Measurements from ENCODE around the gene INSIG2.

The INSIG2 gene

DNA sequence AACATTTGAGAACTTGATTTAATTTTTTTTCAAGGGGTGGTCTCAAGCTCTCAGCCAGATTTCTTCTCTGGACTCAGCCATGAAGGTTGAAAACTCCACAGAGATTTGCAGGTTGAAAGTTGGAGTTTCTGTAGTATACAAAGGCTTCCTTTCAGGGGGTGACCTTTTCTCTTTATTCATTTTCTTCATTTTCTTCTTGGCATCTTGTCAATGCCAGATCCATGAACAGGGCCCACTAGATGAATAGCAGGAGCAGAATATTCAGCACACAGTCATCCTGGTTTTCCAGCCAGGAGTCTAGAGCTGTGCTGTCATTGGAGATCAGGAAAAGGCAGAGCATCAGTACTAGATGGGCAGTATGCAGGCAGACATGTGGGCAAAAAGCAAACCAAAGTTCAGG is 62.0 kb downstream of the INSIG2 start:
- H3K27ac ChIP-seq = no peak overlapping the region
- no peaks in the 10 kb centered on the region for H3K27me3 ChIP-seq (ENCODE audit: insufficient read depth, low read depth)
- H3K4me1 ChIP-seq (ENCODE audit: low read depth, poor library complexity, severe bottlenecking) = no peaks in the 10 kb centered on the region
- no peak overlapping the region for H3K9ac ChIP-seq
- H3K4me2 ChIP-seq = no peak overlapping the region
- TF ChIP-seq, protein P1, sequence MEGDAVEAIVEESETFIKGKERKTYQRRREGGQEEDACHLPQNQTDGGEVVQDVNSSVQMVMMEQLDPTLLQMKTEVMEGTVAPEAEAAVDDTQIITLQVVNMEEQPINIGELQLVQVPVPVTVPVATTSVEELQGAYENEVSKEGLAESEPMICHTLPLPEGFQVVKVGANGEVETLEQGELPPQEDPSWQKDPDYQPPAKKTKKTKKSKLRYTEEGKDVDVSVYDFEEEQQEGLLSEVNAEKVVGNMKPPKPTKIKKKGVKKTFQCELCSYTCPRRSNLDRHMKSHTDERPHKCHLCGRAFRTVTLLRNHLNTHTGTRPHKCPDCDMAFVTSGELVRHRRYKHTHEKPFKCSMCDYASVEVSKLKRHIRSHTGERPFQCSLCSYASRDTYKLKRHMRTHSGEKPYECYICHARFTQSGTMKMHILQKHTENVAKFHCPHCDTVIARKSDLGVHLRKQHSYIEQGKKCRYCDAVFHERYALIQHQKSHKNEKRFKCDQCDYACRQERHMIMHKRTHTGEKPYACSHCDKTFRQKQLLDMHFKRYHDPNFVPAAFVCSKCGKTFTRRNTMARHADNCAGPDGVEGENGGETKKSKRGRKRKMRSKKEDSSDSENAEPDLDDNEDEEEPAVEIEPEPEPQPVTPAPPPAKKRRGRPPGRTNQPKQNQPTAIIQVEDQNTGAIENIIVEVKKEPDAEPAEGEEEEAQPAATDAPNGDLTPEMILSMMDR (conservative IDR thresholded peaks at IDR 0.05; ENCODE audit: low read depth, low read length) = no peak
- no peaks in the 10 kb centered on the region for H3K79me2 ChIP-seq (ENCODE audit: insufficient read depth, low read depth)
- no peak overlapping the region for H2AFZ ChIP-seq (ENCODE audit: low read depth)
- H3K36me3 ChIP-seq (ENCODE audit: insufficient read depth) = no peaks in the 10 kb centered on the region
- no peaks in the 10 kb centered on the region for H4K20me1 ChIP-seq (ENCODE audit: insufficient read depth)
- H3K4me3 ChIP-seq (IDR thresholded peaks at IDR 0.05; ENCODE audit: insufficient read depth, low read depth, low read length) = no peak overlapping the region

- Histone ChIP-seq H3K36me3 (ENCODE audit: insufficient read depth) (no peaks in the 10 kb centered on the region), H3K9ac (no peak overlapping the region), H3K4me3 (IDR thresholded peaks at IDR 0.05; ENCODE audit: insufficient read depth, low read depth, low read length) (no peak overlapping the region), H4K20me1 (ENCODE audit: insufficient read depth) (no peaks in the 10 kb centered on the region), H3K79me2 (ENCODE audit: insufficient read depth, low read depth) (no peaks in the 10 kb centered on the region), H2AFZ (ENCODE audit: low read depth) (no peak overlapping the region), H3K4me2 (no peak overlapping the region), H3K4me1 (ENCODE audit: low read depth, poor library complexity, severe bottlenecking) (no peaks in the 10 kb centered on the region), H3K27me3 (ENCODE audit: insufficient read depth, low read depth) (no peaks in the 10 kb centered on the region), H3K27ac (no peak overlapping the region)
- TF ChIP-seq, protein P1 (conservative IDR thresholded peaks at IDR 0.05; ENCODE audit: low read depth, low read length) = no peak
Measured at GRCh38 chr2:118151831-118152230, 63.6 kb downstream of the INSIG2 start.

DNA sequence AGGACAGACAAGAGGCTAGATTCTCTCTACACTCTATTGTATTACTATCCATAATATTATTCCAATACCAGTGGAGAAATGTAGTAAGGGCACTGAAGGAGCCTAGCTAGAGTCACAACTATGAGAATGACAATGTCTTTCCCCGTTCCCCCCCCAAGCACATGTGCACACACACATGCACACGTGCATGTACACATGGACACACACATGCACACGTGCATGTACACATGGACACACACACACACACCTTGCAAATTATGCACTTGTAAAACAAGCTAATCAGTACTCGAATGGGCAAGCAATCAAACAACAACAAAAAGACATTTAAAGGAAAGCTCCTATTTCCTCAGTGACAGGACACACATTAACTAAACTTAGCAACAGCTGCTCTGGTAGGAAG is 65.2 kb downstream of the INSIG2 start:
- Histone ChIP-seq H3K79me2 (ENCODE audit: insufficient read depth, low read depth) (no peaks in the 10 kb centered on the region), H3K27me3 (ENCODE audit: insufficient read depth, low read depth) (no peaks in the 10 kb centered on the region), H3K4me1 (ENCODE audit: low read depth, poor library complexity, severe bottlenecking) (no peaks in the 10 kb centered on the region), H3K27ac (no peak overlapping the region), H3K36me3 (ENCODE audit: insufficient read depth) (no peaks in the 10 kb centered on the region), H3K9ac (no peak overlapping the region), H4K20me1 (ENCODE audit: insufficient read depth) (no peaks in the 10 kb centered on the region), H3K4me2 (no peak overlapping the region), H2AFZ (ENCODE audit: low read depth) (no peak overlapping the region), H3K4me3 (IDR thresholded peaks at IDR 0.05; ENCODE audit: insufficient read depth, low read depth, low read length) (no peak overlapping the region)
- TF ChIP-seq, protein P1 (conservative IDR thresholded peaks at IDR 0.05; ENCODE audit: low read depth, low read length) = no peak

GRCh38 chr2:118154176-118154575 is 65.9 kb downstream of the INSIG2 start:
- Histone ChIP-seq H3K4me1 (ENCODE audit: low read depth, poor library complexity, severe bottlenecking) (no peaks in the 10 kb centered on the region), H3K4me3 (IDR thresholded peaks at IDR 0.05; ENCODE audit: insufficient read depth, low read depth, low read length) (no peak overlapping the region), H3K4me2 (no peak overlapping the region), H3K79me2 (ENCODE audit: insufficient read depth, low read depth) (no peaks in the 10 kb centered on the region), H3K27me3 (ENCODE audit: insufficient read depth, low read depth) (no peaks in the 10 kb centered on the region), H3K27ac (no peak overlapping the region), H3K9ac (no peak overlapping the region), H4K20me1 (ENCODE audit: insufficient read depth) (no peaks in the 10 kb centered on the region), H3K36me3 (ENCODE audit: insufficient read depth) (no peaks in the 10 kb centered on the region), H2AFZ (ENCODE audit: low read depth) (no peak overlapping the region)
- TF ChIP-seq, protein P1 (conservative IDR thresholded peaks at IDR 0.05; ENCODE audit: low read depth, low read length) = no peak
